Measurements from ENCODE around the gene HSP90AB1. TPM values are rescaled to one million over a fixed set of nuclear protein-coding genes. Genes with fewer than 3 reads are reported as not detected.

The HSP90AB1 gene
- total and polyA plus RNA-seq, 9 of the 15 experiments (the other 6 are each of a cell fraction or from before 2014, with no cell fraction given), result 1,780 to 3,358 (median 2,262) TPM

GRCh38 chr6:44225579-44226325 is 21.1 kb upstream of the HSP90AB1 start (continued):
- no peak for TF ChIP-seq MBD1 (CRISPR knock-in tag; IDR thresholded peaks at IDR 0.05)
- TF ChIP-seq ZNF717 (CRISPR knock-in tag; IDR thresholded peaks at IDR 0.05), result no peak
- peak; percentile 96 for TF ChIP-seq SOX6 (IDR thresholded peaks at IDR 0.05)
- TF ChIP-seq UBTF (IDR thresholded peaks at IDR 0.05; ENCODE audit: borderline replicate concordance in 1 of 2, low read depth in 2 of 2, low read length in 2 of 2), result peak in 1 of 2 experiments; percentile 62; a peak in 1 of 4 replicates
- peak; percentile 15 for TF ChIP-seq KDM5B (IDR thresholded peaks at IDR 0.05; ENCODE audit: insufficient replicate concordance, low read depth, low read length)
- TF ChIP-seq RBM39 (optimal IDR thresholded peaks at IDR 0.05; ENCODE audit: low read depth, low read length), result no peak
- TF ChIP-seq GATAD2A (IDR thresholded peaks at IDR 0.05), result peak; percentile 77
- TF ChIP-seq ZFP30 (CRISPR knock-in tag; IDR thresholded peaks at IDR 0.05; ENCODE audit: borderline replicate concordance), result no peak
- 0 out of 2 replicates have a peak, but pooled peaks have one; percentile 21 for TF ChIP-seq CCAR2 (IDR thresholded peaks at IDR 0.05; ENCODE audit: low read depth, low read length)
- no peak for TF ChIP-seq TCF7L2 (IDR thresholded peaks at IDR 0.05; ENCODE audit: low read depth, low read length)
- peak; percentile 94 for TF ChIP-seq DPF2 (IDR thresholded peaks at IDR 0.05)
- peak; percentile 46; the same call in 1 of the 2 replicates for TF ChIP-seq L3MBTL2 (IDR thresholded peaks at IDR 0.05)
- no peak for TF ChIP-seq SNAPC5 (CRISPR knock-in tag; IDR thresholded peaks at IDR 0.05)
- no peak for TF ChIP-seq FOXO4 (CRISPR knock-in tag; IDR thresholded peaks at IDR 0.05)
- peak; percentile 82; the same call in 1 of the 2 replicates for TF ChIP-seq MTA3 (IDR thresholded peaks at IDR 0.05; ENCODE audit: borderline replicate concordance)
- TF ChIP-seq FUS (optimal IDR thresholded peaks at IDR 0.05; ENCODE audit: low read depth, low read length), result no peak
- no peak for TF ChIP-seq ZNF121 (CRISPR knock-in tag; conservative IDR thresholded peaks at IDR 0.05)
- no peak for TF ChIP-seq POLR2H (tag; IDR thresholded peaks at IDR 0.05; ENCODE audit: low read depth)
- peak; percentile 42; the same call in 1 of the 2 replicates for TF ChIP-seq CLOCK (CRISPR knock-in tag; IDR thresholded peaks at IDR 0.05; ENCODE audit: borderline replicate concordance)
- TF ChIP-seq ZNF124 (CRISPR knock-in tag; IDR thresholded peaks at IDR 0.05), result no peak

Measured in K562 (cell line).